Endothelial cell of umbilical vein (primary cell): ENCODE results near the gene PTER.

Experiments used
- CTCF ChIP-seq, 2 donors: IDR thresholded peaks; 1 replicate in 1 of 2; 2 replicates in 1 of 2; pipeline ENCODE4 v1.5.1; 2011; ENCODE audit warnings: low read length in 2 of 2, mild to moderate bottlenecking in 2 of 2, moderate library complexity in 2 of 2, control low read depth in 1 of 2, inconsistent platforms in 1 of 2, low read depth in 1 of 2; ENCODE audit not compliant: insufficient read depth in 1 of 2; ENCODE audit errors: extremely low read depth in 1 of 2
- EZH2 ChIP-seq: IDR thresholded peaks from 2 replicates; pipeline ENCODE4 v1.6.1; 2012; ENCODE audit warnings: borderline replicate concordance, low read depth, mild to moderate bottlenecking, moderate library complexity, low read length, inconsistent platforms; ENCODE audit not compliant: severe bottlenecking
- GATA2 ChIP-seq: IDR thresholded peaks from 2 replicates; pipeline ENCODE4 v1.7.0; 2011; ENCODE audit warnings: low read depth, mild to moderate bottlenecking, moderate library complexity, mixed read lengths, low read length; ENCODE audit not compliant: insufficient read length, insufficient read depth
- JUN ChIP-seq: IDR thresholded peaks from 2 replicates; pipeline ENCODE4 v1.6.1; 2011; ENCODE audit warnings: borderline replicate concordance, low read depth; ENCODE audit not compliant: insufficient read length, insufficient read depth
- MAX ChIP-seq: IDR thresholded peaks from 2 replicates; pipeline ENCODE4 v1.6.1; 2011; ENCODE audit not compliant: insufficient read depth, insufficient read length
- MYC ChIP-seq: IDR thresholded peaks from one replicate; pipeline ENCODE4 v1.6.1; 2011; ENCODE audit warnings: mild to moderate bottlenecking, low read depth, low read length
- POLR2A ChIP-seq: IDR thresholded peaks from 2 replicates; pipeline ENCODE4 v1.6.1; 2012; ENCODE audit warnings: low read depth, mild to moderate bottlenecking, control low read depth, low read length
- POLR2AphosphoS5 ChIP-seq: IDR thresholded peaks from 2 replicates; pipeline ENCODE4 v1.6.1; 2012; ENCODE audit warnings: low read depth, mild to moderate bottlenecking, control low read depth, low read length, moderate library complexity; ENCODE audit not compliant: insufficient read depth

- TF ChIP-seq CTCF (IDR thresholded peaks at IDR 0.05; ENCODE audit: extremely low read depth in 1 of 2, insufficient read depth in 1 of 2, low read depth in 1 of 2, low read length in 2 of 2) (peak; percentile 7 to 53), JUN (no peak), MAX (no peak), POLR2AphosphoS5 (no peak), POLR2A (no peak), EZH2 (no peak), GATA2 (no peak), MYC (no peak)
These were observed 84.1 kb downstream of the PTER start for GRCh38 chr10:16520900-16521299.
